GM19395 (cell line): Measurements from ENCODE around the gene KCTD1.

ENCODE experiments used
- ATAC-seq: cut with Tn5 transposase; IDR thresholded peaks from one replicate; pipeline ENCODE4 v1.9.1; 2021; ENCODE audit warnings: mild to moderate bottlenecking, moderate library complexity; ENCODE audit not compliant: unreplicated experiment

The KCTD1 gene

DNA sequence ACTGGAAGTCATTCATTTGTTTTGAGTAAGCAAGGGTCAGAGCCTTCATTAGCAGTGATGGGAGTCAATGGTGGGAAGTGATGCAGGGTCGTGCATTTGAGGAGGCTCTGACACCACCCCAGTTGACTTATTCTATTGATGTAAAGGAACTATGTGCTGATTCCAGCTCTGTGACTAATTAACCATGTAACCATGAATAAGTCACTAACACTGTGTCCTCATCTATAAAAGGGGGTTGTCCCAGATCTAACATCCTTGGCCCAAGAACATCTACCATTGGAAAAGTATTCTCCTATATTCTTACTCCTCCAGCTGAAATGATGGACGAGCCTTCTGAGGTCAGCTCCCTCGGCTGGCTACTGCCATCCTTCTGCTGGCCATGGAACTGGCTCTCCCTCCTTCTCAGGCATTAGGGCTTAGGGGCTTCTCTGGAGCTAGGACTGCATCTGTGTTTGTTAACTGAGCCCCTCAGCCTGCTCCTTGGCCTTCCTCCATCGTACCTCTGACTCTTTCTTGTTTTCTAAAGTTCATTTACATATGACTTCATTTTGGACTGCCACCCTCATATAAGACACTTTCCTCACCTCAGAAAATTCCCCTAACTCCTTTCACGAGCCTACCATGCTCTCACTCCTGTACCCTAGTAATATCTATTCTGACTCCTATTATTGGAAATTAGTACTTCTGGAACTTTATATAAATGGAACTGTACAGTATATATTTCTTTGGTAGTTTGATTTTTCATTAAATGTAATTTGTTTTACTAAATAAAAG is 115.5 kb downstream of the KCTD1 start:
- no peak for ATAC-seq

DNA sequence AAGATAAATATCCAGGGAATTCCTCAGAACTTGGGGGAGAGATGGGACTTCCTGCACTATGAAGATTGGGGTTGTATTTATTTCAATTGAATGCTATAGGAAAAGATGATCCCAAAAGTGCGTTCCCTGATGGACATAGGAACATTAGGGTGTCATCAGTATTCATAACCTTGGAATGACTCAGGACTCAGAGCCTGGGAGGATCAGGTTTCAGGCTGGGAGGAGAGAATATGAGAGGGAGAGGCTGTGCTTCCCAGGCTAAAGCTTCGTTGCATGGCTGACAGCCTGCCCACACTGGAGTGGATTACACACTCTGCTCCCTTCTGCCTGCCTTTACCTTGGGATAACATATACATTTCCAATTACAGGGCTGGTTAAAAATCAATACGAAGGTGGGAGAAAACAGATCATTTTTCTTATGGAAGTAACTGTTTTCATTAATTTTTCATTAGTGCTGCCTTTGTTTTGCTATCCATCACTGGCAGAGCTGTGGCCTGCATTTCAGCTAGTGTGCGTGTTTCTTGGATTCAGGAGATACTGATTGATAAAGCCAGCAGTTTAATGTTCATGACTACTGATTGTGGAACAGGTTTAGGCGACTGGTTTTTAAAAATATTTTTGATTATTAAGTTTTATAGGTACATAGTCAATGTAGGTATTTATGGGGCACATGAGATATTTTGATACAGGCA is 118.7 kb downstream of the KCTD1 start:
- no peak for ATAC-seq

DNA sequence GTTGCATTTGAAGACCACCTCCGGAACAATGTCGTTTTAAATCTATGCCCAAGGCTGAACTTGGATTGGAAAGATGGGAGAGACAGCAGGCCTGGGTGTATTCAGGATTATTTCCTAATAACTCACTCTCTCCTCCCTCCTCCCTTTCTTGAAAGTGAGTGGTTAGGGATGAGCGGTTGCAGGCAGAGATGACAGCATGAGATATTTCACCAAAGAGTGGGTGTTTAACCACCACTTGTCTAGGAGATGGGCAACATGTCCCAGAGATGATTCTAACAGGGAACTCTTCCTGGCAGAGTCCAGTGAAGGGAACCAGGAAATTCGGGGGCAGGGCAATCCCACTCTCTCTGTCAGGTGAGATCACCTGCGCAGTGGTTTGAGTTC is 123.2 kb downstream of the KCTD1 start:
- no peak for ATAC-seq

DNA sequence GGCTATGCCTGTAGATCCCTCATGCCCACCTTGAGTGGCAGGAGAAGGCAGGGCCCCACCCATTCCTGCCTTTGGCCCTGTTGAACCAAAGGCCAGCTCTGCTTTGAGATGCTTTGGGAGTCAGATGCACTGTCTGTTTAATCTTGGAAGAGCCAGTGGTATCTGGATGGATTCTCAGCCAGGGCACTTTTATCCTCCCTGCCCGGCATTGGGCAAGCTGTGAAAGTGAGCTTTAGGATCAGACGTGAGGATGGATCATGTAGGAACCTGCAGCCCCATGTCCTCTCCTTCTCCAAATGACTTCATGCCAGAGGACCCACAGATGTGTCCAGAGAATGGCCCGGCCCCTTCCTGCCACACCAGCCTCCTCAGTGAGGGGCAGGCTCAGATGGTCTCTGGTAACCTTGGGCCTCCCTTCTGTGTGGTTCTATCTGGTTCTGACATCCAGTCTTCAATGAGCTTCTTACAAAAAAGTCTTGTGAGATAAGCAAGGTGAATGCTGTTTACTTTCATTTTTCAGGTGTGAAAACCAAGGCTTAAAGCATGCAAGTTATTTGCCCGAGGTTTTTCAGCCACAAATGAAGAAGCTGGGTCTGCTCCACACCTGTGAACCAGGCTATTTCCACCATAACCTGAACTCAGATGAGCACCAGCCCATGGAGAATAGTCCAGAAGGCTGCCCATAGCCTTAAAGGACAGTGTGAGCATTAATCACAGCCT is 123.8 kb downstream of the KCTD1 start:
- no peak for ATAC-seq

DNA sequence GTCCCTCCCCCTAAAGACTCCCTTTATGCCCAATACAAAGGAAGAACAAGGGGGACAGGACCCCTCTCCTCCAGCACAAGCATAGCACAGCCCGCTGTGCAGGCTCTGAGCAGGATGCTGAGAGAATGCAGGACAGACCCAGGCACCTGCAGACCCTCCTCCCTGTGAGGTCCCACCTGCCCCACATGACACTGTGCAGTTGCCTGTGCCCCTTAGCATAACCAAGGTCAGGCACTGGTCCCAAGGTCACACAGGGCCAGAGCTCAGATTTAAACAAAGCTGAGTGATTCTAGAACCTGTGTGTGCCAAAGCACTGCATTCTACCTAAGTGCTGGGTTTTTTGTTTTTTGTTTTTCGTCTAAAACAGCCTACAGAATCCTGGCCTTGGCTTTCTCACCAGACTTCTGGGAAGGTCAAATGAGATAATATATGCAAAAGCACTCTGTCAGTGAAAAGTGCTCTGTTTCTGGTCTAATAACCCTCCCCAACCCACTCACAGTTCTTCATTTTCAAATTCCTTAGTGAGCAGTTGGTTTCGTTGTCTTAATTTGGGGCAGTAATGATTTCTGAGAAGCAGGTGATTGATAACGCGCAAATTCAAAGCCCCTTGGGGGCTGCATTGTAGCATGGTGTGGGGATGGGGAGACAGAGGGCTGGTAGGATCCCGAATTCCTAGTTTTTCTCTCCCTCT is 125.7 kb downstream of the KCTD1 start:
- peak; percentile 87 for ATAC-seq

DNA sequence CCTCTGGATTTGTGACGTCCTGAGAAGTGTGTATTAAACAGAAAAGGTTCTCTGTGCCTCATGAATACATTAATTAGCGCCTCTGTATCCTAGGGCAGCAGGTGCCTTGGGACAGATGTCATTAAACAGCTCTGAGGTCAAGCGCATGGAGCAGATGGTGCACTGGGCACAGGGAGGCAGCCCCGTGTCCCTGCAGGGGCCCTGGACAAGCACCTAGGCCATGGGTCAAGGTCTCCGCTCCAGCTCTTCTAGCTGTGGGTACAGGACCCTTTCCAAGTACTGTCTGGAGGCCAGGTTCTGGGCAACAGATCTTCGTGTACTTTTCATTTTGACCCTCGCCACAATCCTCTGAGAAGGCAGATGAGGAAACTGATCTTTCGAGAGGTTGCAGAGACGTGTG is 126.4 kb downstream of the KCTD1 start:
- ATAC-seq = no peak

DNA sequence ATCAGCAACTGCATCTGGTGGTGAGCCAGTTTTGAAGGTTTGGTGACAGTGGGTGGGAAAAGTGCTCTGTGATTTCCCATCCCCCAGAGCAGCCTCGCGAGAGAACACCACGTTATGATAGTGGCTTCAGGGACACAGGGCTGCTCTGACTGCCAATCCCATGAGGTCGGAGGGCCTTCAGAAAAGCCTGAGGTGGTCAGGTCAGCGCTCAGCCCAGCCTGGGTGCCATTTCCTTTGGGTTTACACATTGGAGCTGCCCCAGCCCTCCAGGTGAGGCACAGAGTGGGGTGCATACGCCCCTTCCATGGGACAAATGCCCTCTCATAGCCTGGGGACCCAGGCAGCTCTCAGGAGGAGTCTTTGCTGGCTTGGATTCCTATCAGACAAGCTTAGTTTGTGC is 126.8 kb downstream of the KCTD1 start:
- no peak for ATAC-seq

DNA sequence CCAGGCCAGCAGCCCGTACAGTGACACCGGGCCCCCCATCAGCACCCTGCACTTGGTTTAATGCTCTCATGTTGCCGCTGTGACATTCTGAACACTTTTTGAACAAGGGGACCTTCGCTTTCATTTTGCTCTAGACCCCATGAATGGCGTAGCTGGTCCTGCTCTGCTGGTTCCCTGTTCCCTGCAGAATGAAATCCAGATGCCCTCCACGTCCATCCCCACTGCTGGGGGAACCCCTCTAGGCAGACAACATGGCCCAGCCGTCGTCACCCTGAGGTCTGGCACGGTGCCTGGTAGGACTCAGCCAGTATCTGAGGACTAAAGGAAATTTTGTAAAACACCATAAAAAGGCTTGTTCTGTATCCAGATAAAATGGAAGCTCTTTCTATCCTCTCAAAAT is 128.6 kb downstream of the KCTD1 start:
- ATAC-seq = no peak

DNA sequence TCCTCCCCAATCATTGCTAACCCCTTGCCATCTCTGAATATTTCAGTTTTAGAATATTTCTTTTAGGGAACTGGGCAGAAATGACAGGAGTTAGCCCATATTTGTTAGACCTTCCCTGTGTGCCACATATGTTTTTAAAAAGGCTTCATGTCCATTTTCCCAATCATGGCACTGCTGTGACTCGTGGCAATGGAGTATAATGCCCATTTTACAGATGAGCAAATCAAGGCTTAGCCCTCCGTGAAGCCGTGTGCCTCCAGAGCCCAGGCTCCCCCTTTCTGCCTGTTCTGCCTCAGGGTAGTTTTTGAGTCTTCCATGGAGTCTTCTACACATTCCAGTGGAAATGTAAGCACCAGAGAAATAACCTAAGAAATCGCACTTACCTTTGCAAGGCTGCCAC is 130.1 kb downstream of the KCTD1 start:
- no peak for ATAC-seq

DNA sequence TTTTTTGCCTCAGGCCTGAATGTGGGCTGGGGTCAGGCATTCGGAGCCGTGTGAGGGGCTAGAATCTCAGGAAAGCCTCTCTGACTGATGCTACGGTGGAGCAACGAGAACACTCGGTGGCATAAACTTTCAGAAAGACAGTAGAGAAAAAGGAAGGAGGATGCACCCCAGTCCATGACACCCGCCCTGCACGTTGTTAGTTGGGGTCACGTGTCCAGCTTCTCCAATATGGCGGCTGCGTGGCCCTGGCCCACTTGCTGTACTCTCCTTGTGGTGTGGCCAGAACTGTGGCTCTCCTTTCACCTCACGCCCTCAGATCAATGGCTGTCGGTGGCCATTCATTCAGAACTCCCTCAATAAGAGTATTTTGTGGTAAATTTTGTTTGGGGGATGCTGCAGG is 131.2 kb downstream of the KCTD1 start:
- ATAC-seq = no peak

DNA sequence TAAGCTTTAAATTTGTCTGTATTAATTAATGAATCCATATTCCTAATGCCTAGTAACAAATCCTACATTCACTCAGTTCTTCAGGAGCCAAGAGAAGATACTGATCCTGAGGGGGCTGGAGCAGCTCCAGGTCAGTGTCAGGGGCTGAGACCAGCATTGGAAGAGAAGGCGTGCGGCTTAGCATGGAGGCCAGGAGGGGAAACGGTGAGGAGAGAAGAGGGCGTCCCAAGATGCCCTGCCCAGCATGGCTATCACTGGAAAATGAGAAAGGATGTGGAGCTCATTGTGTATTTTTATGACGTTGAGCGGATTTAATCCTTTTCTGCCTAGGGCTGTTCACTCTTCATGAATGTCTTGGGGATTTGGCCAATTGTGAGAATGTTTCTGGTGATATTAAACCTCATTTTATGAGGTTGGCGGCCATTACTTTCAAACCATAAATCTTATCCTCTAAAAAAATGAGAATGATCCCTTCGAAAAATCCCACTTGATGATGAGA is 131.7 kb downstream of the KCTD1 start:
- ATAC-seq = no peak

DNA sequence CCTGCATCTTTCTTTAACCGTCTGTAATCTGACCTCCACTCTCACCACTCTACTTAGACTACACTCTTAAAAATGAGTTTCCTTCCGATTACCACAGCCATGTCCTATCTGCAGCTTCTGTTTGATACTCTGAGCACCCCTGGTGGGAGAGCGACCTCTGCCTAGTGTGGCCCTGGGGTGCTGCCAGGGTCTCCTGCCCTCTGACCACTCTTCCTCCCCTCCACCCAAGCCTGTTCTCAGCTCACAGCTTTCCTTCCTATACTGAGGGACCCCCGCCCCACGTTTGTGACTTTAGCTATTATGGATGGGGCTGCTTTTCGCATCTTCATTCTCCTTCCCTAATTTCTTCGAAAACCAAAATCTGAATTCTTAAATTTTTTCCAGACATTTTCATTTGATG is 132.7 kb downstream of the KCTD1 start:
- no peak for ATAC-seq

DNA sequence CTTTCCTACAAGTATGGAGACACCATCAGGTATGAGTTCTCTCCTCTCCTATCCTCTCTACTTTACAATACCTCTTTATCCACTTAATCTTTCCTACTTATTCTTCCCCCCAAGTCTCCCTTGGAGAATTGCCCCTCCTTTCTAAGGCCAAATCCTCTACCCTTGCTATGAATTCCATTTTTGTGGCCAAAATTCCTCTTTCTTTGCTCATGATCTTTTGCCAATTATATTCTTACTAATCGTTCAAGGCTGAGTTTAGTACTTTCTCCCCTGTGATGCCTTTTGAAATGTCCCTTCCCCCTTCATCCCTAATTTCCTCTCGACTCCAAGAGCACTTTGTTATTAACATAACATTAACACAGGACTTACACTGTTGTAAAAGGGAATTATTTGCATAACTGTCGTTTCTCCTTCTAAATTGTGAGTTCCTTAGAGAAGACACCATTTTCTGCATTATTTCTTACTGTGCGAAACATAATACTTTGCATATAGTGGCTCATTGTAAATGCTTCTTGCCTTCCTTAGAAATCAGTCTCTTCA is 133.4 kb downstream of the KCTD1 start:
- ATAC-seq = no peak

DNA sequence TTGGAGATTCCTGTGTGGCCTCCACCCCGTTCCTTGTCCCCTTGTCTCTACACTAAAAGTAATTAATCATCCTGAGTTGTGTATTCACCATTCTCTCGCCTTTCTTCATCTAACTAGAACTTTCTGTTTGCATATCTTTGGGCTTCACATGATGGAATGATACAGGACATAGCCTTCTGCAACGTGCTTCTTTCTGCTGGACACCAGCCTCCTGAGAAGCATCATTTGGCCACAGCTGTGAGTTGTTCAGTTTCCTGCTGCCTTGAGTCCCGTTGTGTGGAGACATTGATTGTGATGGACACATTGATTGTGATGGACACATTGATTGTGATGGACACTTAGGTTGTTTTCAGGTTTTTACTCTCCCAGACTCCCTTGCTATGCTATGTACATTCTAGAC is 139.3 kb downstream of the KCTD1 start:
- ATAC-seq = no peak

DNA sequence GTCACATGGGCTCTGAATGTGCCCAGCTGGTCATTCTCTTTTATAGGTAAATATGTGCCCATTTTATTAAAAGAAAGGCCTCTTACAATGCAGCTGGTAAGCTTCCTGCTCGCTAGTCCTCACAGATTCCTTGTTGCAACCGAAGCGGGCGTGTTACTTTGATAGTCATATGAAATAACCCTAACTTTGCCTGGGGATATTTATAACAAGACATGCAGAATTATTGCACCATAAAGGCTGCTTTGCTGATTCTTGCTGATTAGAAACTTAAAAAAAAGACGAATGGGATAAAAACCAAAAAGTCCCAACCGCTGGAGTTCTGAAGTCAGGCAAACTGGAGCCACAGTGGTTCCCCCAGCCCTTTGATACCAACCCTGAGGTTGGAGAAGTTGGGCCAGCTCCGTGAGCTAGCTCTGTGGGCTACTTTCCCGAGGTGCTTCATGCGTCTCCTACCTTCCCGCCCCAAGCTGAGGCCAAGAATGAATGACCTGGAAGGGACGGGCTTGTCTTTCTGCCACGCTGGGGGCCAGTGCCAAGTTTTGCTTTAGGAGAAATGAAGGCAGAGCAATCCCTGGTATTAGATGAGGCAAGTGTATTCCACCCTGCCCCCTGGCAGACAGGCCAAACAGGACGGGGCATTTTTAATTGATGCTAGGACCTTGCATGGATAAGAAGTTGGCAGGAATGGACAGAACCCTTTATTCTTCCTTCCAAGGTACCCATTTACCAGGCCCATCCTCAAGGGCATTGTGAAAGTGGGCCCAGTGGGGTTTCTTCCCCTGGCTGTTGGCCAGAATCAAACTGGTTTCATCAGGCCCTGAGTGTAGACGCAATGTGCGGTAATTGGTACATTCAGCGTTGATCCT is 140.4 kb downstream of the KCTD1 start:
- no peak for ATAC-seq

DNA sequence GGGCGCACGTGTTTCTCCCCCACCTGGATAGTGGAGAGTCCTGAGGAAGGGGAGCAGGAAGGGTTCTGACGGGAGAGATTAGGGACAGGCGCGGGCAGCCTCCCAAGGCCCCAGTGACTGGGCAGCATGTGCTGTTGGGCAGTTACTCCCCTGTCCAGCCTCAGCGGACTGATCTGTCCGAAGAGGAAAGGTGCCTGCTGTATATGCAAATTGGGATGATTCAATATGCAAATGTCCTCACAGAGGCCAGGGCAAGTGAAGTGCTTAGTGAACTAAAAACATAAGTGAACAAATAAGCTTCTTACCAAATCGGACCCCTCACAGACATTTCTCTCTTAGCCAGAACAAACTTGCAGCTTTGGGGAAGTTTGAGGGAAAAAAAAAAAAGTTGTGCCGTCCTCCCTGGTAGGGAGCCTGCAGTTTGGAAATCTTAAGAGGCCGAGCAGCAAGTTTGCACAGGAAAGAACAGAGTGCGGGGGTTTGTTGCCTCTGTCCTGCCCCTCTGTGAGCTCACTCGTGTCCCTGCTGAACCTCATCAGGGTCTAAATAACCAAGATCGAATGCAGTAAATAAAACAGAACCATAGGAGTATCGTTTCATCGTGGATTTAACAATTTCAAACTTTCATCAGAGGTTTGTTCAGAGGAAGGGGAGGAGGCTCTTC is 141.4 kb downstream of the KCTD1 start:
- no peak for ATAC-seq

DNA sequence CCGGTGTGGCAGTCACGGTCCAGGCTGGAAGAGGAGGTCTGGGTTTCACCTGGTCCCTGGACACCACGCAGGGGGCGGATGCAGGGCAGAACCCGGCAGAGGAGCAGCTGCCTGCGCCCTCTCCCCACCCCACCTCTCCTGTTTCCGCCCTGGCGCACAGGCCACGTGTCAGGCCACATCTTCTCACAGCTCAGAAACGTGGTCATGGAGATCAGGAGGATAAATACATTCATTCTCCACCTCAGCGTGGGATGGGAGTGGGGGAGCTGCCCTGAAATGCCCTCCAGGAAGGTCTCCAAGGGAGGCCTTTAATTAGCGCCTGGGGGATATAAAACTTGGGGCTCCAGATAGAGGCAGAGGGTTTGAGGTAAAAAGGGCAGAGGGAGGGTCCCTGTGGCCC is 142.0 kb downstream of the KCTD1 start:
- ATAC-seq = no peak

DNA sequence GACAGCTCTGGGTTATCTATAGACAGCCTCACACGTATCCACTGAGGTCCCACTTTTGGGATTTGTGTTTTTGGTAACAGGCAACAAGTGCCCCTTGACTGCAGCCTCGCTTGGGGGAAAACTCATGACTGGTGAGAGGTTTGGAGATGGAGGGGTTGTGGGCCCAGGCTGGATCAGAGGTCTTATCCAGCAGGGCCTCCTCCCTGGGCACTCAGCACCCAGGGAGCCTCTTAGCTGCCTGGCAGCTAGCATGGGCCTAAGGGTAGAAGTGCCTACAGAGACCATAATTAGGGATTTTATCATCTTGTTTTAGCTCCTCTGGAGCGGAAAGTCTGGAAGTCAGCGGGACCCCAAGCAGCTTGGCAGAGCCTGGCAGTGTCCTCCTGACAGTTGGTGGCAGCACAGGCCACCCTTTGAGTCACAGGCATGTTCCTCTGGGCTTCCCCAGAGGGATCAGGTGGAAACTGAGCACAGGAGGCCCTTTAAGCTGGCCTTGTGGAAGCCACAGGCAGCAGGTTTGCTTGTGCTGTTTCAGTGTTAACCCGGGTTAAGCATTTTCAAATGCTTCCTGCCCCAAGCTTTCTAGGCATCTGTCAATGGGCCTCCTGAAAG is 143.1 kb downstream of the KCTD1 start:
- peak; percentile 77 for ATAC-seq
